HepG2 (cell line): ENCODE measurements around the gene HRNR. TPM values are rescaled to one million over a fixed set of nuclear protein-coding genes. Genes with fewer than 3 reads are reported as not detected.

Source experiments
- ATAC-seq: fragments of 200-7000 bp; cut with Tn5 transposase; 3 replicates; pipeline ENCODE4 v1.9.1; 2020; ENCODE audit warnings: mild to moderate bottlenecking, moderate library complexity
- BruUV-seq: library from RNA; stranded (reverse); fragments of 400-500 nt; replicated peaks from 2 replicates; lab custom pipeline; 2021; lab: Mats Ljungman, UMichigan
- CTCF ChIA-PET: fragments of 300-600 bp; formaldehyde crosslinking; extraction: SDS; loops from one replicate; lab custom pipeline; 2021; ENCODE audit warnings: low total read pairs, inconsistent platforms, low intra/inter-chr PET ratio; lab: Yijun Ruan, JAX
- POLR2A ChIA-PET: fragments of 350-600 bp; sonication (Branson Sonifier 250); formaldehyde crosslinking; loops from one replicate; lab custom pipeline; 2020; ENCODE audit warnings: antibody characterized with exemption, inconsistent platforms; lab: Yijun Ruan, JAX
- DNase-seq: peaks from one replicate; pipeline ENCODE4 v3.0.0-alpha.2; 2015; ENCODE audit warnings: low spot score
- FAIRE-seq: peaks from 3 replicates; lab custom pipeline; 2011; peaks lifted over from hg19 to GRCh38; lab: Jason Lieb, UNC
- H2AFZ ChIP-seq: one replicate; pipeline ENCODE4 v1.6.1; 2011; ENCODE audit warnings: low read length, inconsistent platforms
- H3K27ac ChIP-seq: fragments of 300-600 bp; 3 replicates; pipeline ENCODE4 v1.8.0; 2011; ENCODE audit warnings: mixed run types, mild to moderate bottlenecking, mixed read lengths, low read length, inconsistent platforms; ENCODE audit not compliant: insufficient read depth; ENCODE audit errors: extremely low read length
- H3K27me3 ChIP-seq, 2 experiments: fragments of 200-600 bp in 1 of 2; 2 replicates in 1 of 2; 3 replicates in 1 of 2; pipeline versions ENCODE4 v1.6.0 to v1.8.0; 2011; ENCODE audit warnings: low read length in 2 of 2, mild to moderate bottlenecking in 2 of 2, moderate library complexity in 2 of 2, inconsistent platforms in 1 of 2; ENCODE audit not compliant: insufficient read depth in 2 of 2, control insufficient read depth in 1 of 2
- H3K36me3 ChIP-seq, 2 experiments: fragments of 200-600 bp in 1 of 2; replicated peaks in 1 of 2; 2 replicates in 1 of 2; 3 replicates in 1 of 2; pipeline versions ENCODE4 v1.5.1 to v1.8.0; 2011; ENCODE audit warnings: low read length in 2 of 2, inconsistent platforms in 1 of 2; ENCODE audit not compliant: insufficient read depth in 2 of 2, control insufficient read depth in 1 of 2
- H3K4me1 ChIP-seq: 2 replicates; pipeline ENCODE4 v1.5.1; 2012; ENCODE audit warnings: low read length, inconsistent platforms; ENCODE audit not compliant: insufficient read depth
- H3K4me2 ChIP-seq: 2 replicates; pipeline ENCODE4 v1.6.0; 2011; ENCODE audit warnings: low read depth, low read length, inconsistent platforms
- H3K4me3 ChIP-seq, 3 experiments: fragments of 200-600 bp in 1 of 3; sonication (generic), shearing (Covaris generic) in 1 of 3; replicated peaks in 1 of 3; 2 replicates each; pipeline ENCODE4 v1.5.1; 2011 to 2016; ENCODE audit warnings: low read length in 3 of 3, inconsistent platforms in 2 of 3, low read depth in 2 of 3, mild to moderate bottlenecking in 2 of 3, control low read depth in 1 of 3, mixed read lengths in 1 of 3; ENCODE audit not compliant: insufficient read depth in 1 of 3
- H3K79me2 ChIP-seq: one replicate; pipeline ENCODE4 v1.6.1; 2011; ENCODE audit warnings: low read length, inconsistent platforms; ENCODE audit not compliant: insufficient read depth
- H3K9ac ChIP-seq: 2 replicates; pipeline ENCODE4 v1.6.0; 2011; ENCODE audit warnings: mild to moderate bottlenecking, low read depth, low read length, inconsistent platforms; ENCODE audit not compliant: insufficient read depth
- H3K9me3 ChIP-seq: 2 replicates; pipeline ENCODE4 v1.5.1; 2012; ENCODE audit warnings: mild to moderate bottlenecking, low read length
- H4K20me1 ChIP-seq: 2 replicates; pipeline ENCODE4 v1.6.0; 2011; ENCODE audit warnings: inconsistent platforms, mild to moderate bottlenecking, low read length, moderate library complexity; ENCODE audit not compliant: insufficient read depth
- EEA1 ChIP-seq: sonication (generic); formaldehyde crosslinking; IDR thresholded peaks from 2 replicates; pipeline ENCODE4 v1.5.1; 2020; ENCODE audit warnings: mild to moderate bottlenecking, missing genetic modification reagents, borderline replicate concordance
- MED1 ChIP-seq: sonication (generic); formaldehyde crosslinking; IDR thresholded peaks from 2 replicates; pipeline ENCODE4 v1.4.0; 2020; ENCODE audit warnings: missing genetic modification reagents
- PHB2 ChIP-seq: fragments of 450-650 bp; IDR thresholded peaks from 2 replicates; pipeline ENCODE4 v1.6.1; 2018; ENCODE audit not compliant: partially characterized antibody
- REXO4 ChIP-seq: sonication (generic); formaldehyde crosslinking; IDR thresholded peaks from 2 replicates; pipeline ENCODE4 v1.8.0; 2022; ENCODE audit warnings: missing genetic modification reagents, mild to moderate bottlenecking, borderline replicate concordance
- ZNF256 ChIP-seq: sonication (generic); formaldehyde crosslinking; conservative IDR thresholded peaks from 2 replicates; pipeline ENCODE4 v1.4.0; 2020; ENCODE audit warnings: missing genetic modification reagents
- ZNF292 ChIP-seq: sonication (generic); formaldehyde crosslinking; IDR thresholded peaks from 2 replicates; pipeline ENCODE4 v1.8.1; 2022; ENCODE audit warnings: mild to moderate bottlenecking, low read depth, missing genetic modification reagents, borderline replicate concordance
- ZNF543 ChIP-seq: sonication (generic); formaldehyde crosslinking; IDR thresholded peaks from 2 replicates; pipeline ENCODE4 v1.4.0; 2020; ENCODE audit warnings: mild to moderate bottlenecking, missing genetic modification reagents
- ZNF747 ChIP-seq: sonication (generic); formaldehyde crosslinking; IDR thresholded peaks from 2 replicates; pipeline ENCODE4 v1.8.1; 2023; ENCODE audit warnings: missing genetic modification reagents, mild to moderate bottlenecking, borderline replicate concordance
- WGBS: methylation state at CpG from one replicate; pipeline ENCODE4 v1.1.6; 2017; ENCODE audit warnings: low lambda C conversion rate; 5-methylcytosine and 5-hydroxymethylcytosine counted together
- in situ Hi-C: cut with HindIII; loops from 2 replicates; pipeline ENCODE4 v1.10.0; 2017; ENCODE audit warnings: low pct_unique_long_range_greater_than_20kb; ENCODE audit not compliant: extremely low pct_ligation_motif_present
- intact Hi-C: fragments of 100-400 bp; cut with micrococcal nuclease; formaldehyde crosslinking; loops from one replicate; pipeline ENCODE4 v1.10.0; 2022; ENCODE audit not compliant: unreplicated experiment
- polyA plus RNA-seq, 8 experiments: library from polyadenylated mRNA; depleted of rRNA in 3 of 8; stranded (reverse) in 7 of 8; unstranded in 1 of 8; fragments of >200 nt; fragmentation: Illumina TruSeq in 4 of 8; extraction: Trizol in 4 of 8; gene quantifications; 2 replicates each; pipeline versions ENCODE4 v1.2.1 to v1.2.3, GENCODE V29; 2011 to 2016; ENCODE audit warnings: low read depth in 4 of 8, missing spikeins in 1 of 8, mixed read lengths in 1 of 8; ENCODE audit not compliant: insufficient read depth in 1 of 8
- total RNA-seq, 5 experiments: library from RNA; depleted of rRNA; stranded (reverse); fragments of >200 nt; fragmentation: Illumina TruSeq; extraction: Trizol; gene quantifications; 2 replicates each; pipeline ENCODE4 v1.2.3, GENCODE V29; 2016; ENCODE audit warnings: low read depth in 1 of 5
- TF ChIP-seq, protein P1 (sequence below): sonication (generic); formaldehyde crosslinking; IDR thresholded peaks from 2 replicates; pipeline ENCODE4 v1.5.1; 2020; ENCODE audit warnings: mild to moderate bottlenecking, missing genetic modification reagents, borderline replicate concordance
- TF ChIP-seq, protein P2 (sequence below): sonication (generic); formaldehyde crosslinking; IDR thresholded peaks from 2 replicates; pipeline ENCODE4 v1.8.0; 2022; ENCODE audit warnings: missing genetic modification reagents, mild to moderate bottlenecking, borderline replicate concordance
- TF ChIP-seq, protein P3 (sequence below): sonication (generic); formaldehyde crosslinking; IDR thresholded peaks from 2 replicates; pipeline ENCODE4 v1.5.0; 2020; ENCODE audit warnings: mild to moderate bottlenecking, missing genetic modification reagents, moderate library complexity

The HRNR gene
- total and polyA plus RNA-seq, 2 of the 13 experiments (the other 11 are each of a cell fraction or from before 2014, with no cell fraction given), result not detected

DNA sequence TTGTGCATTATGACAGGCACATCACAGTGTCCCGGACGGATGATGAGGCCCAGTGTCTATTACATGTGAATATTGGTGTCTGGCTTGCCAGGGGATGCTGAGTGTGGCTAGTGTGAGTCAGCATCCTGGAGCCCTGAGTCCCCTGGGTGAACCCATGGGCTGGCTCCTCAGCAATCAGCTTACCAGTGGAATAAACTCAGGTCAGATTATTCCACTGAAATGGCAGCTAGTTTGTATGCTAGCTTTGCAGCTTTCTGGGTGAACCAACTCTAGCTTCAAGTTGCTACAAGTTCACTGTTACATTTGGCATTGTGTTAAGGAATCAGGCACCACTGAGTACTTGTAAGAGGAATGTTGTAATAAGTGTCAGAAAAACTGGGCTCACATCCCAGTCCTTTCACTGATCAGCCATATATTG lies 41.0 kb downstream of the HRNR start (continued):
- TF ChIP-seq, protein P1, sequence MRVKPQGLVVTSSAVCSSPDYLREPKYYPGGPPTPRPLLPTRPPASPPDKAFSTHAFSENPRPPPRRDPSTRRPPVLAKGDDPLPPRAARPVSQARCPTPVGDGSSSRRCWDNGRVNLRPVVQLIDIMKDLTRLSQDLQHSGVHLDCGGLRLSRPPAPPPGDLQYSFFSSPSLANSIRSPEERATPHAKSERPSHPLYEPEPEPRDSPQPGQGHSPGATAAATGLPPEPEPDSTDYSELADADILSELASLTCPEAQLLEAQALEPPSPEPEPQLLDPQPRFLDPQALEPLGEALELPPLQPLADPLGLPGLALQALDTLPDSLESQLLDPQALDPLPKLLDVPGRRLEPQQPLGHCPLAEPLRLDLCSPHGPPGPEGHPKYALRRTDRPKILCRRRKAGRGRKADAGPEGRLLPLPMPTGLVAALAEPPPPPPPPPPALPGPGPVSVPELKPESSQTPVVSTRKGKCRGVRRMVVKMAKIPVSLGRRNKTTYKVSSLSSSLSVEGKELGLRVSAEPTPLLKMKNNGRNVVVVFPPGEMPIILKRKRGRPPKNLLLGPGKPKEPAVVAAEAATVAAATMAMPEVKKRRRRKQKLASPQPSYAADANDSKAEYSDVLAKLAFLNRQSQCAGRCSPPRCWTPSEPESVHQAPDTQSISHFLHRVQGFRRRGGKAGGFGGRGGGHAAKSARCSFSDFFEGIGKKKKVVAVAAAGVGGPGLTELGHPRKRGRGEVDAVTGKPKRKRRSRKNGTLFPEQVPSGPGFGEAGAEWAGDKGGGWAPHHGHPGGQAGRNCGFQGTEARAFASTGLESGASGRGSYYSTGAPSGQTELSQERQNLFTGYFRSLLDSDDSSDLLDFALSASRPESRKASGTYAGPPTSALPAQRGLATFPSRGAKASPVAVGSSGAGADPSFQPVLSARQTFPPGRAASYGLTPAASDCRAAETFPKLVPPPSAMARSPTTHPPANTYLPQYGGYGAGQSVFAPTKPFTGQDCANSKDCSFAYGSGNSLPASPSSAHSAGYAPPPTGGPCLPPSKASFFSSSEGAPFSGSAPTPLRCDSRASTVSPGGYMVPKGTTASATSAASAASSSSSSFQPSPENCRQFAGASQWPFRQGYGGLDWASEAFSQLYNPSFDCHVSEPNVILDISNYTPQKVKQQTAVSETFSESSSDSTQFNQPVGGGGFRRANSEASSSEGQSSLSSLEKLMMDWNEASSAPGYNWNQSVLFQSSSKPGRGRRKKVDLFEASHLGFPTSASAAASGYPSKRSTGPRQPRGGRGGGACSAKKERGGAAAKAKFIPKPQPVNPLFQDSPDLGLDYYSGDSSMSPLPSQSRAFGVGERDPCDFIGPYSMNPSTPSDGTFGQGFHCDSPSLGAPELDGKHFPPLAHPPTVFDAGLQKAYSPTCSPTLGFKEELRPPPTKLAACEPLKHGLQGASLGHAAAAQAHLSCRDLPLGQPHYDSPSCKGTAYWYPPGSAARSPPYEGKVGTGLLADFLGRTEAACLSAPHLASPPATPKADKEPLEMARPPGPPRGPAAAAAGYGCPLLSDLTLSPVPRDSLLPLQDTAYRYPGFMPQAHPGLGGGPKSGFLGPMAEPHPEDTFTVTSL (CRISPR knock-in tag), result no peak
- TF ChIP-seq EEA1 (CRISPR knock-in tag), result no peak
- no peak for TF ChIP-seq ZNF256 (CRISPR knock-in tag)
- TF ChIP-seq, protein P2, sequence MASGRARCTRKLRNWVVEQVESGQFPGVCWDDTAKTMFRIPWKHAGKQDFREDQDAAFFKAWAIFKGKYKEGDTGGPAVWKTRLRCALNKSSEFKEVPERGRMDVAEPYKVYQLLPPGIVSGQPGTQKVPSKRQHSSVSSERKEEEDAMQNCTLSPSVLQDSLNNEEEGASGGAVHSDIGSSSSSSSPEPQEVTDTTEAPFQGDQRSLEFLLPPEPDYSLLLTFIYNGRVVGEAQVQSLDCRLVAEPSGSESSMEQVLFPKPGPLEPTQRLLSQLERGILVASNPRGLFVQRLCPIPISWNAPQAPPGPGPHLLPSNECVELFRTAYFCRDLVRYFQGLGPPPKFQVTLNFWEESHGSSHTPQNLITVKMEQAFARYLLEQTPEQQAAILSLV (CRISPR knock-in tag), result no peak
- TF ChIP-seq, all 625 proteins: peak for 0

DNA sequence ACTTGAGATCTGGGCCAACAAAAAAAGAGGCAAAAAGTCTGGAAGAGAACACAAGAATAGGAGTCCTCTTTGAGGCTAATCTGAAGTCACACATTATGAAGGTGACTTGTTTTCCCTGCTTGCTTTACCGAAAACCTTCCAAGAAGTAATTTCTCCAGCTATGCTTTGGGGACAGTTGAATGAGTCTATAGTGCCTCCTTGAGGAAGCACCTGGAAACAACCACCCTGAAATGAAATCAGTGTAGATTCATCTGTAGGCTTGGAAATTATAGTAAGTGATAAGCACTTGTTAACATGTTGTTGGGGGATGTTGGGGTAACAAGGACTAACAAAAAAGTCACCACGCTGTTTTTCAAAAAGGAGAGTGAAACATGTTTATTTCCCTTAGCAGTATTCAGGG lies 41.6 kb downstream of the HRNR start:
- CTCF ChIA-PET, result no interaction called here
- Histone ChIP-seq H3K4me2 (no peak overlapping the region), H3K27ac (no peak overlapping the region), H3K9me3 (no peaks in the 10 kb centered on the region), H3K27me3 (no peaks in the 10 kb centered on the region; a peak in 2 of 5 replicates), H4K20me1 (no peaks in the 10 kb centered on the region), H3K36me3 (no peaks in the 10 kb centered on the region), H3K4me3 (no peak overlapping the region), H2AFZ (no peak overlapping the region), H3K79me2 (no peaks in the 10 kb centered on the region), H3K4me1 (no peaks in the 10 kb centered on the region), H3K9ac (no peak overlapping the region)
- DNase-seq, result no peak
- no peak for ATAC-seq
- BruUV-seq, result no TSS peak
- intact Hi-C loops, result no loop called here
- FAIRE-seq, result no peak
- TF ChIP-seq PHB2, result no peak
- no peak for TF ChIP-seq ZNF292 (CRISPR knock-in tag)
- no peak for TF ChIP-seq MED1 (CRISPR knock-in tag)
- TF ChIP-seq ZNF543 (CRISPR knock-in tag), result no peak
- TF ChIP-seq REXO4 (CRISPR knock-in tag), result no peak
- TF ChIP-seq, protein P3, sequence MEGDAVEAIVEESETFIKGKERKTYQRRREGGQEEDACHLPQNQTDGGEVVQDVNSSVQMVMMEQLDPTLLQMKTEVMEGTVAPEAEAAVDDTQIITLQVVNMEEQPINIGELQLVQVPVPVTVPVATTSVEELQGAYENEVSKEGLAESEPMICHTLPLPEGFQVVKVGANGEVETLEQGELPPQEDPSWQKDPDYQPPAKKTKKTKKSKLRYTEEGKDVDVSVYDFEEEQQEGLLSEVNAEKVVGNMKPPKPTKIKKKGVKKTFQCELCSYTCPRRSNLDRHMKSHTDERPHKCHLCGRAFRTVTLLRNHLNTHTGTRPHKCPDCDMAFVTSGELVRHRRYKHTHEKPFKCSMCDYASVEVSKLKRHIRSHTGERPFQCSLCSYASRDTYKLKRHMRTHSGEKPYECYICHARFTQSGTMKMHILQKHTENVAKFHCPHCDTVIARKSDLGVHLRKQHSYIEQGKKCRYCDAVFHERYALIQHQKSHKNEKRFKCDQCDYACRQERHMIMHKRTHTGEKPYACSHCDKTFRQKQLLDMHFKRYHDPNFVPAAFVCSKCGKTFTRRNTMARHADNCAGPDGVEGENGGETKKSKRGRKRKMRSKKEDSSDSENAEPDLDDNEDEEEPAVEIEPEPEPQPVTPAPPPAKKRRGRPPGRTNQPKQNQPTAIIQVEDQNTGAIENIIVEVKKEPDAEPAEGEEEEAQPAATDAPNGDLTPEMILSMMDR (CRISPR knock-in tag), result peak; percentile 34
- TF ChIP-seq ZNF747 (CRISPR knock-in tag), result no peak
- POLR2A ChIA-PET, result no interaction called here
- 33% methylated on average over 2 of the region's 2 CpGs for WGBS
- in situ Hi-C loops, result loop anchor here (10.0 kb wide), 1 partner anchor 262 kb away; no protein-coding TSS in a partner anchor
